H1 (cell line): ENCODE results near the gene OTC. TPM values are rescaled to one million over a fixed set of nuclear protein-coding genes. Genes with fewer than 3 reads are reported as not detected.

Experiments
- EP300 ChIP-seq, 2 experiments: IDR thresholded peaks; 1 replicate in 1 of 2; 2 replicates in 1 of 2; pipeline ENCODE4 v1.6.1; 2011 to 2012; ENCODE audit warnings: low read depth in 2 of 2, low read length in 2 of 2, mild to moderate bottlenecking in 2 of 2, borderline replicate concordance in 1 of 2, inconsistent platforms in 1 of 2, moderate library complexity in 1 of 2
- RXRA ChIP-seq: IDR thresholded peaks from 2 replicates; pipeline ENCODE4 v1.6.1; 2011; ENCODE audit warnings: low read depth, mild to moderate bottlenecking, low read length, moderate library complexity; ENCODE audit not compliant: insufficient read depth
- SIX5 ChIP-seq: IDR thresholded peaks from 2 replicates; pipeline ENCODE4 v1.6.1; 2011; ENCODE audit warnings: mild to moderate bottlenecking, low read depth, low read length
- polyA plus RNA-seq, 7 experiments: library from polyadenylated mRNA; depleted of rRNA in 3 of 7; stranded (reverse) in 5 of 7; unstranded in 2 of 7; fragments of >200 nt in 5 of 7; fragments of 200-250 nt in 2 of 7; gene quantifications; 1 replicate in 5 of 7; 2 replicates in 1 of 7; 4 replicates in 1 of 7; pipeline versions ENCODE4 v1.2.1 to v1.2.3, GENCODE V29; 2011 to 2013; ENCODE audit warnings: missing spikeins in 2 of 7, mixed read lengths in 2 of 7
- total RNA-seq: library from RNA; stranded (reverse); fragmentation: NEBNext Ultra II Directional; extraction: Animal tissue kit (Norgen Biotek cat#: 25700); gene quantifications from 2 replicates; pipeline ENCODE4 v1.2.1, GENCODE V29; 2021

The OTC gene
- total and polyA plus RNA-seq, 2 of the 8 experiments (the other 6 are each of a cell fraction or from before 2014, with no cell fraction given), result not detected

DNA sequence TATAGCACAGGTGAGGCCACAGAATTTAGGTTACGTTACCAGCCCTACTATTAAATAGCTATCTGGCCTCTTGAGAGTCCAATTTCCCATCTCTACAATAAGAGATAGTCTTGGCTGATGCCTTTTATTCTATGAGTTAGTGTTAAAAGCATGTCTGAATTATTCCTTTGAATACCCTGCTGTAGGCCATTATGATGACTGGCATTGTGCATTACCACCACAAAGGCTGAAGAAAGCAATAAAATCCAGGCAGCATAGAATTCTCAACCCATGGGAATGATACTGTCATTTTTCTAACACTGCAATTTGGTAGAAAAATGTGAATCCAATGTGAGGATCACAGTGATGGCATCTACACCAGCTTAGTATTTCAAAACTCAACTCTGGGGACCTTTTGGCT lies 51.4 kb downstream of the OTC start (continued):
- TF ChIP-seq RXRA (no peak), EP300 (IDR thresholded peaks at IDR 0.05; ENCODE audit: borderline replicate concordance in 1 of 2, low read depth in 2 of 2, low read length in 2 of 2) (no peak), SIX5 (no peak)
